ENCODE measurements around the gene ZNF311. TPM values are rescaled to one million over a fixed set of nuclear protein-coding genes. Genes with fewer than 3 reads are reported as not detected.

Gene ZNF311
- total RNA-seq, 3 donors from 2014 or later (not counting 1 experiment from before 2014, with no cell fraction given): 0.23 to 0.29 (median 0.28) TPM

DNA sequence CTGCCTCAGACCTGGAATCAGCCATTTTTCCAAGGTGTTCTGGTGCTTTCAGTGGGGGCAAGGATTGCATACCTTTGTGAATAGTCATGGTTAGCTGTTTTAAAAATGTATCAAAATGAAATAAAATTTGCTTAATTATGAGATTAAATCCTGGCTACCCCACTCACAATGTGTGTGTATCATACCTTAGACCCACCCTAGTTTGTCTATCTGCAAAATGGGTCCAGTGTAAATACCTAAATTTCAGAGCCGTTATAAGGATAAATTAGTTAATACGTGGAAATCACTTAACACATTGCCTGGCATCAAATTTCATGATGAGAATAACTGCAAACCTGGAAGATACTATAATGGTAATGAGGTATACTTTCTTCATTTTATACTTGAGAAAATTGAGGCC, 3.0 kb upstream of the ZNF311 start:
- TF ChIP-seq, protein P1, sequence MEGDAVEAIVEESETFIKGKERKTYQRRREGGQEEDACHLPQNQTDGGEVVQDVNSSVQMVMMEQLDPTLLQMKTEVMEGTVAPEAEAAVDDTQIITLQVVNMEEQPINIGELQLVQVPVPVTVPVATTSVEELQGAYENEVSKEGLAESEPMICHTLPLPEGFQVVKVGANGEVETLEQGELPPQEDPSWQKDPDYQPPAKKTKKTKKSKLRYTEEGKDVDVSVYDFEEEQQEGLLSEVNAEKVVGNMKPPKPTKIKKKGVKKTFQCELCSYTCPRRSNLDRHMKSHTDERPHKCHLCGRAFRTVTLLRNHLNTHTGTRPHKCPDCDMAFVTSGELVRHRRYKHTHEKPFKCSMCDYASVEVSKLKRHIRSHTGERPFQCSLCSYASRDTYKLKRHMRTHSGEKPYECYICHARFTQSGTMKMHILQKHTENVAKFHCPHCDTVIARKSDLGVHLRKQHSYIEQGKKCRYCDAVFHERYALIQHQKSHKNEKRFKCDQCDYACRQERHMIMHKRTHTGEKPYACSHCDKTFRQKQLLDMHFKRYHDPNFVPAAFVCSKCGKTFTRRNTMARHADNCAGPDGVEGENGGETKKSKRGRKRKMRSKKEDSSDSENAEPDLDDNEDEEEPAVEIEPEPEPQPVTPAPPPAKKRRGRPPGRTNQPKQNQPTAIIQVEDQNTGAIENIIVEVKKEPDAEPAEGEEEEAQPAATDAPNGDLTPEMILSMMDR (IDR thresholded peaks at IDR 0.05): no peak

DNA sequence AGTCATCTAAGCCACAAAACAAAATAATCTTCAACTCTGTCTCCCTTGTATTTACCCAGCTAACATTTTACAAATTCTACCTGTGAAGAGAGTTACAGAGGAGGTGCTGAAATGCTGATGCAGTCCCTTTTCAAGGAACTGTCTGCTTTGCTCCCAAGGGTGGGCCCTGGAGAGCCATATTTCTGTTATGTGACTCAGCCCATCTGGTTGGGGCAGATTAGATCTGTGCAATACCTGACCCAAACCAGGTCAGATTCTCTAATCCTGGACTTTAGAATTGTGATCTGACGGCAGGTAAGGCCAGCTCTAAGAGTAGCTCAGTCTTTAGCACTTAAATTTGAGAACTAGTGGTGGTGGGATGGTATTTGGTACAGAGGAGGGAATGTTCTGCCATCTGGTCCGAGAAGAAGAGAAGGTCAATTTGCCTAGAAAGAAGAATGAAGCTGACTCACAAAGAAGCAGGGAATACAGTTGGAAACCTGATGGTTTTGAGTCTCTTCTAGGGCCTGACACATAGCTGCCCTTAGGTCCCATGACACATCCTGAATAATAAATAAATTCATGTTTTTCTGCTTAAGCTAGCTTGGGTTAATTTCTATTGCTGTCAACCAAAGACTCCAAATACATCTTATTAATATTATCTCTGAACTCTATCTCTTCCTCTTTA, 8.1 kb downstream of the ZNF311 start:
- peaks cover 2% of the 10 kb centered on the region for H3K27me3 ChIP-seq (ENCODE audit: control insufficient read depth, insufficient read depth, low read length)
- H3K36me3 ChIP-seq (ENCODE audit: control insufficient read depth, insufficient read depth, low read length): no peaks in the 10 kb centered on the region
- no peaks in the 10 kb centered on the region for H3K4me1 Mint-ChIP-seq
- H3K4me3 Mint-ChIP-seq: no peak overlapping the region
- intact Hi-C loops (cut with micrococcal nuclease): no loop called here
- DNase-seq: no peak
- peaks cover 17 to 24% of the 10 kb centered on the region in 2 donors for H3K27me3 Mint-ChIP-seq (ENCODE audit: low read depth in 2 of 2)
- H3K27ac Mint-ChIP-seq: no peak overlapping the region
- H3K9me3 Mint-ChIP-seq: no peaks in the 10 kb centered on the region
- no peaks in the 10 kb centered on the region for H3K36me3 Mint-ChIP-seq
- TF ChIP-seq, protein P1 (IDR thresholded peaks at IDR 0.05): no peak
- H3K4me3 ChIP-seq (ENCODE audit: low read length): no peak overlapping the region
- no peaks in the 10 kb centered on the region for H3K9me3 ChIP-seq (ENCODE audit: control insufficient read depth, insufficient read depth, low read length)
- 74% methylated on average over 2 of the region's 2 CpGs for WGBS (ENCODE audit: insufficient coverage)
- H3K27ac ChIP-seq (ENCODE audit: low read length): no peak overlapping the region
- H3K4me1 ChIP-seq (ENCODE audit: control insufficient read depth, insufficient read depth, low read length): no peaks in the 10 kb centered on the region
- no peak for ATAC-seq

More for the DNA sequence above, 3.0 kb upstream of the ZNF311 start:
- Histone ChIP-seq H3K4me3 (ENCODE audit: low read length) (no peak overlapping the region), H3K27ac (ENCODE audit: low read length) (no peak overlapping the region), H3K4me1 (ENCODE audit: control insufficient read depth, insufficient read depth, low read length) (peaks cover 11% of the 10 kb centered on the region), H3K36me3 (ENCODE audit: control insufficient read depth, insufficient read depth, low read length) (no peaks in the 10 kb centered on the region), H3K9me3 (ENCODE audit: control insufficient read depth, insufficient read depth, low read length) (no peaks in the 10 kb centered on the region), H3K27me3 (ENCODE audit: control insufficient read depth, insufficient read depth, low read length) (peaks cover 42% of the 10 kb centered on the region)
- Mint-ChIP-seq H3K4me3 (no peak overlapping the region), H3K27me3 (ENCODE audit: low read depth in 2 of 2) (peaks cover 40 to 73% of the 10 kb centered on the region in 2 donors), H3K9me3 (peaks cover 0 to 2% of the 10 kb centered on the region in 2 donors), H3K27ac (no peak overlapping the region), H3K36me3 (no peaks in the 10 kb centered on the region), H3K4me1 (peaks cover 20 to 25% of the 10 kb centered on the region in 2 donors)
- DNase-seq (no peak), ATAC-seq (no peak)
- intact Hi-C loops (cut with micrococcal nuclease): no loop called here
- WGBS (ENCODE audit: insufficient coverage): 78% methylated on average over 2 of the region's 2 CpGs

DNA sequence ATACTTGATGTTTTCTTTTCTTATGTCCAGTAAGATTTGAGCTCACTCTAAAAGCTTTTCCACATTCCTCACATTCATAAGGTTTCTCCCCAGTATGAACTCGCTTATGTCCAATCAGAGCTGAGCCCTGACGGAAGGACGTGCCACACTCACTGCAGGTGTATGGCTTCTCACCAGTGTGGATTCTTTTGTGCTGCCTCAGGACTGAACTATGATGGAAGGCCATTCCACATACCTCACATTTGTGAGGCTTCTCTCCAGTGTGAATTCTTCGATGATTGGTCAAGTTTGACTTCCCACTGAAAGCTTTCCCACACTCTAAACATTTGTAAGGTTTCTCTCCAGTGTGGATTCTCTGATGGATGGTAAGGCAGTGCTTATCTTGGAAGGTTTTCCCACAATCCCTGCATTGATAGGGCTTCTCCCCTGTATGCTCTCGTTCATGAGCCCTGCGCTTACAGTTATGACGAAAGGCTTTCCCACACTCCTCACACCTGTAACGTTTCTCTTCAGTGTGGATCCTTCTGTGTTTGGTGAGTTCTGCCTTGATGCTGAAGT, 9.9 kb downstream of the ZNF311 start:
- Histone ChIP-seq H3K9me3 (ENCODE audit: control insufficient read depth, insufficient read depth, low read length) (no peaks in the 10 kb centered on the region), H3K4me1 (ENCODE audit: control insufficient read depth, insufficient read depth, low read length) (no peaks in the 10 kb centered on the region), H3K36me3 (ENCODE audit: control insufficient read depth, insufficient read depth, low read length) (no peaks in the 10 kb centered on the region), H3K27me3 (ENCODE audit: control insufficient read depth, insufficient read depth, low read length) (peaks cover 2% of the 10 kb centered on the region), H3K4me3 (ENCODE audit: low read length) (no peak overlapping the region), H3K27ac (ENCODE audit: low read length) (no peak overlapping the region)
- Mint-ChIP-seq H3K4me3 (no peak overlapping the region), H3K36me3 (no peaks in the 10 kb centered on the region), H3K4me1 (no peaks in the 10 kb centered on the region), H3K27ac (no peak overlapping the region), H3K9me3 (no peaks in the 10 kb centered on the region), H3K27me3 (ENCODE audit: low read depth in 2 of 2) (peaks cover 13 to 18% of the 10 kb centered on the region in 2 donors)
- ATAC-seq: no peak
- no peak for DNase-seq
- TF ChIP-seq, protein P1 (IDR thresholded peaks at IDR 0.05): no peak
- 93% methylated on average over 8 of the region's 8 CpGs for WGBS (ENCODE audit: insufficient coverage)
- intact Hi-C loops (cut with micrococcal nuclease): no loop called here

Measured in natural killer cell (primary cell).